SK-N-SH (cell line): ENCODE results near the gene KBTBD8. TPM values are rescaled to one million over a fixed set of nuclear protein-coding genes. Genes with fewer than 3 reads are reported as not detected.

Source experiments
- CTCF ChIA-PET: fragments of 300-600, 350-600 bp; formaldehyde crosslinking; extraction: SDS; loops from one replicate; lab custom pipeline; 2021; lab: Yijun Ruan, JAX
- POLR2A ChIA-PET: fragments of 350-600 bp; sonication (Branson Sonifier 250); formaldehyde crosslinking; extraction: SDS; loops from one replicate; lab custom pipeline; 2020; ENCODE audit warnings: antibody characterized with exemption, inconsistent platforms; lab: Yijun Ruan, JAX
- DNase-seq: peaks from one replicate; pipeline ENCODE4 v3.0.0; 2012
- H2AFZ ChIP-seq: fragments of 200-600 bp; sonication (generic); 2 replicates; pipeline ENCODE4 v1.8.1; 2016; ENCODE audit warnings: antibody characterized with exemption, mild to moderate bottlenecking, low read depth
- H3F3A ChIP-seq: fragments of 200-600 bp; sonication (generic); replicated peaks from 2 replicates; pipeline ENCODE3; 2016; ENCODE audit warnings: antibody characterized with exemption, mild to moderate bottlenecking; ENCODE audit not compliant: insufficient read depth
- H3K27ac ChIP-seq, 2 experiments: fragments of 200-500 bp in 1 of 2; fragments of 200-600 bp in 1 of 2; sonication (Bioruptor generic) in 1 of 2; sonication (generic), shearing (Covaris generic) in 1 of 2; 2 replicates each; pipeline versions ENCODE4 v1.5.1 to v1.6.1; 2014 to 2016; ENCODE audit warnings: low read depth in 2 of 2, inconsistent platforms in 1 of 2, low read length in 1 of 2, mild to moderate bottlenecking in 1 of 2, mixed read lengths in 1 of 2
- H3K27me3 ChIP-seq: fragments of 200-600 bp; sonication (generic), shearing (Covaris generic); 2 replicates; pipeline ENCODE4 v1.6.1; 2016; ENCODE audit warnings: mixed run types; ENCODE audit not compliant: insufficient read depth
- H3K36me3 ChIP-seq, 2 experiments: fragments of 200-500 bp in 1 of 2; fragments of 200-600 bp in 1 of 2; sonication (Bioruptor generic) in 1 of 2; sonication (generic) in 1 of 2; replicated peaks in 1 of 2; 2 replicates each; pipeline versions ENCODE3 to v1.5.1; 2014 to 2016; ENCODE audit warnings: low read length in 1 of 2, mild to moderate bottlenecking in 1 of 2; ENCODE audit not compliant: insufficient read depth in 2 of 2, control insufficient read depth in 1 of 2
- H3K4me1 ChIP-seq, 2 experiments: fragments of 200-500 bp in 1 of 2; fragments of 200-600 bp in 1 of 2; sonication (Bioruptor generic) in 1 of 2; sonication (generic), shearing (Covaris generic) in 1 of 2; 2 replicates each; pipeline versions ENCODE4 v1.5.1 to v1.6.1; 2014 to 2016; ENCODE audit warnings: low read depth in 1 of 2, low read length in 1 of 2, mixed run types in 1 of 2; ENCODE audit not compliant: insufficient read depth in 2 of 2, control insufficient read depth in 1 of 2
- H3K4me2 ChIP-seq: fragments of 200-600 bp; sonication (generic), shearing (Covaris generic); 2 replicates; pipeline ENCODE4 v1.6.1; 2017; ENCODE audit warnings: mixed run types
- H3K4me3 ChIP-seq, 2 experiments: fragments of 200-500 bp in 1 of 2; fragments of 200-600 bp in 1 of 2; sonication (Bioruptor generic) in 1 of 2; sonication (generic), shearing (Covaris generic) in 1 of 2; 2 replicates each; pipeline versions ENCODE4 v1.5.1 to v1.8.1; 2014 to 2016; ENCODE audit warnings: low read depth in 2 of 2, inconsistent platforms in 1 of 2, low read length in 1 of 2, mild to moderate bottlenecking in 1 of 2, mixed read lengths in 1 of 2, moderate library complexity in 1 of 2
- H3K79me2 ChIP-seq: fragments of 200-600 bp; sonication (generic); 2 replicates; pipeline ENCODE4 v1.8.1; 2017; ENCODE audit warnings: mild to moderate bottlenecking; ENCODE audit not compliant: insufficient read depth
- H3K9ac ChIP-seq: fragments of 200-600 bp; sonication (generic); 2 replicates; pipeline ENCODE4 v1.6.1; 2017; ENCODE audit warnings: mixed run types
- H3K9me2 ChIP-seq: fragments of 200-600 bp; sonication (generic); 2 replicates; pipeline ENCODE4 v1.6.1; 2017; ENCODE audit warnings: mixed run types
- H3K9me3 ChIP-seq: fragments of 200-600 bp; sonication (generic); 2 replicates; pipeline ENCODE4 v1.6.1; 2017; ENCODE audit warnings: mixed run types, mild to moderate bottlenecking, moderate library complexity
- H4K20me1 ChIP-seq: fragments of 200-600 bp; sonication (generic); 2 replicates; pipeline ENCODE4 v1.6.1; 2017; ENCODE audit warnings: mild to moderate bottlenecking, mixed run types; ENCODE audit not compliant: insufficient read depth
- CTCF ChIP-seq: fragments of 200-600 bp; sonication (generic); IDR thresholded peaks from 2 replicates; pipeline ENCODE4 v1.6.1; 2017; ENCODE audit warnings: antibody characterized with exemption, mild to moderate bottlenecking, moderate library complexity
- ELF1 ChIP-seq: IDR thresholded peaks from 2 replicates; pipeline ENCODE4 v1.4.0; 2012
- EP300 ChIP-seq, 2 experiments: IDR thresholded peaks; 2 replicates each; pipeline versions ENCODE4 v1.4.0 to v1.6.1; 2012; ENCODE audit warnings: borderline replicate concordance in 1 of 2, low read depth in 1 of 2, low read length in 1 of 2
- EZH2phosphoT487 ChIP-seq: fragments of 200-600 bp; sonication (generic); IDR thresholded peaks from 2 replicates; pipeline ENCODE4 v1.6.1; 2017; ENCODE audit warnings: low read depth, mixed run types, mild to moderate bottlenecking, antibody characterized with exemption, moderate library complexity, borderline replicate concordance
- FOSL2 ChIP-seq: IDR thresholded peaks from 2 replicates; pipeline ENCODE4 v1.4.0; 2012; ENCODE audit warnings: low read depth, mild to moderate bottlenecking, moderate library complexity, borderline replicate concordance
- IRF3 ChIP-seq: fragments of 150-350 bp; IDR thresholded peaks from 2 replicates; pipeline ENCODE4 v1.6.1; 2016; ENCODE audit warnings: mild to moderate bottlenecking, low read depth, low read length
- PBX3 ChIP-seq: IDR thresholded peaks from 2 replicates; pipeline ENCODE4; 2012
- RAD21 ChIP-seq: IDR thresholded peaks from 2 replicates; pipeline ENCODE4 v1.6.1; 2012; ENCODE audit warnings: mild to moderate bottlenecking, low read length
- RCOR1 ChIP-seq: fragments of 150-350 bp; IDR thresholded peaks from 2 replicates; pipeline ENCODE4 v1.6.1; 2017; ENCODE audit warnings: antibody characterized with exemption, low read length
- RFX5 ChIP-seq: IDR thresholded peaks from 2 replicates; pipeline ENCODE4 v1.6.1; 2012; ENCODE audit warnings: mild to moderate bottlenecking, improper control_type of control experiment, low read length
- SIN3A ChIP-seq: IDR thresholded peaks from 2 replicates; pipeline ENCODE4 v1.6.1; 2012; ENCODE audit warnings: low read depth, mild to moderate bottlenecking, low read length, moderate library complexity, borderline replicate concordance
- SMC3 ChIP-seq: IDR thresholded peaks from 2 replicates; pipeline ENCODE4 v1.6.1; 2012; ENCODE audit warnings: low read depth, low read length, improper control_type of control experiment
- USF2 ChIP-seq: fragments of 150-350 bp; IDR thresholded peaks from 2 replicates; pipeline ENCODE4 v1.6.1; 2017; ENCODE audit warnings: antibody characterized with exemption, low read length, low read depth, borderline replicate concordance
- WGBS: methylation state at CpG from one replicate; pipeline ENCODE4 v1.1.6; 2017; ENCODE audit warnings: low lambda C conversion rate; 5-methylcytosine and 5-hydroxymethylcytosine counted together
- polyA plus RNA-seq, 3 experiments: library from polyadenylated mRNA; depleted of rRNA; stranded (reverse); fragments of >200 nt; gene quantifications; 2 replicates each; pipeline ENCODE4 v1.2.3, GENCODE V29; 2012

The KBTBD8 gene
- polyA plus RNA-seq, 1 of the 3 experiments (the other 2 are of a cell fraction): 0.36 TPM

GRCh38 chr3:67034371-67034770, 36.3 kb downstream of the KBTBD8 start:
- Histone ChIP-seq H3F3A (no peaks in the 10 kb centered on the region), H3K4me1 (no peaks in the 10 kb centered on the region), H4K20me1 (no peaks in the 10 kb centered on the region), H3K27ac (no peak overlapping the region), H3K79me2 (no peaks in the 10 kb centered on the region), H3K27me3 (no peaks in the 10 kb centered on the region), H3K4me2 (no peak overlapping the region), H2AFZ (no peak overlapping the region), H3K4me3 (no peak overlapping the region), H3K9me3 (no peaks in the 10 kb centered on the region), H3K36me3 (no peaks in the 10 kb centered on the region), H3K9ac (no peak overlapping the region), H3K9me2 (no peaks in the 10 kb centered on the region)
- ChIA-PET POLR2A (no interaction called here), CTCF (no interaction called here)
- 35% methylated on average over 3 of the region's 3 CpGs for WGBS
- DNase-seq: no peak
- TF ChIP-seq RFX5 (no peak), FOSL2 (no peak), SIN3A (no peak), RCOR1 (no peak), EZH2phosphoT487 (no peak), PBX3 (no peak), RAD21 (no peak), SMC3 (no peak), IRF3 (no peak), EP300 (IDR thresholded peaks at IDR 0.05; ENCODE audit: borderline replicate concordance in 1 of 2, low read depth in 1 of 2, low read length in 1 of 2) (no peak), USF2 (no peak)

GRCh38 chr3:67037615-67038014, 39.5 kb downstream of the KBTBD8 start:
- Histone ChIP-seq H3K27me3 (no peaks in the 10 kb centered on the region), H3K9me2 (no peaks in the 10 kb centered on the region), H3K36me3 (no peaks in the 10 kb centered on the region), H3F3A (no peaks in the 10 kb centered on the region), H3K9ac (no peak overlapping the region), H3K4me2 (no peak overlapping the region), H4K20me1 (no peaks in the 10 kb centered on the region), H3K79me2 (no peaks in the 10 kb centered on the region), H2AFZ (no peak overlapping the region), H3K4me1 (no peaks in the 10 kb centered on the region), H3K27ac (no peak overlapping the region), H3K9me3 (no peaks in the 10 kb centered on the region), H3K4me3 (no peak overlapping the region)
- ChIA-PET CTCF (interaction anchor here (0.6 to 0.7 kb wide), 2 partner anchors 14 to 79 kb away, joined by 3 read pairs; no protein-coding TSS in a partner anchor), POLR2A (no interaction called here)
- TF ChIP-seq CTCF (peak; percentile 18), IRF3 (no peak), ELF1 (no peak), RAD21 (peak; percentile 23; the same call in 1 of the 2 replicates)
- DNase-seq: no peak
- WGBS: 48% methylated on average over 4 of the region's 4 CpGs
